Measurements from ENCODE around the gene DNAL1.

Gene DNAL1

DNA sequence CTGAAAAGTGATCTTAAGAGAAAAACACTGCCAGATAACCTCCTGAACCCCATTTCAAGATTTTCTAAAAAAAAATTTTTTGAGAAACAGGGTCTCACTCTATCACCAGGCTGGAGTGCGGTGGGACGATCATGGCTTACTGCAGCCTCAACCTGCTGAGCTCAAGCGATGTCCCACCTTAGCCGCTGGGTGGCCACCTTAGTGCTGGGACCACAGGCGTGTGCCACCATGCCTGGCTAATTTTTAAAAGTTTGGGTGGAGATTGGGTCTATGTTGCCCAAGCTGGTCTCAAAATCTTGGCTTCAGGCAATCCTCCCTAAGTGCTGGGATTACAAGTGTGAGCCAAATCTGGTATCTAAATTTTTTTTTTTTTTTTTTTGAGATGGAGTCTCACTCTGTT, 66.0 kb downstream of the DNAL1 start:
- DNase-seq, result no peak

DNA sequence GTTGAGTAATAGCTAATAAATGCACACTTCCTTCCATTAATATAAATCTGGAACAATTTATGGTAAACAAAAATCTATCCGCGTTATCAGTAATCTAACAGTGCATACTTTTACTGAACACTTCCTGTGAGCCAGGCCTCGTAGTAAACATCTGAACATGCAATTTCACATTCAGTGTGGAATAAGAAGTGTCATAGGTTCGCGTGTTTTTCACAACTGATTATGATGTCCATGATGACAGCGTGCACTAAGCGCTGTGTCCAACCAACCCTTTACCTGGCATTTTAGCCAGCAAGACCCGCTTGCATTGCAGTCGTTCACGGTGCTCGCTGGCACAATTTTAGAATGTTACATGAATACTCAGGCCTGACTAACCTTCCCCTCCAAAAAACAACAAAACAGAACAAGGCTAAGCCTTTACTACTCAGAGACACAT, 67.3 kb downstream of the DNAL1 start:
- DNase-seq, result peak; percentile 51

DNA sequence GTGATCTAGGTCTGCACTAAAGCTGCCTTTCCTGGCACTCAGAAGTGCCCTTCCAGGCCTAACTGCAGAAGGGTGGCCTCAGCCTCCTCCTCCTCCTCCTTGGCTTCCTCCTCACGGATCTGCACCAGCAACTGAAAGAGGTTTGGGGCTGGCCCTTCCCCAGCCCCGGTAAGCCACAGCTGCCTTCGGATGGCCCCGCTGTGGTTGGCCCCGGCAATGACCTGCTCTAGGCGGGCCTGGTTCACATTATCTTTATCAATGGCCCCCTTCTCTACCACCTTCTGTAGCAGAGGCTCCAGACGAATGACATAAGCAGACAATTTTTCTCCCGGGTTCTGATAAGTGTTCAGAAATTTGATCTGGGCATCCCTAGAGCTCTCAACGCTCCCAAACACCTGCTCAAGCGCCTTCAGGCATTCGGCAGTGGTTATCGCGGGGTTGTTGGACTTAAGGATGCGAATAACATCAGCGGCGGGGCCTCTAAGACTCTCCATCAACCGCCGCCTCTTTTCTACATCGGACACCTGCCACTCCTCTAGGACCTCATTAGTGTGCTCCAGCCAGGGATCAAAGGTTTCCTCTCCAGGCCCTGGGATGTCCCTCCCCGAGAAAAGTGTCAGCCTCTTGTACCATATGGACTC, 67.9 kb downstream of the DNAL1 start:
- peak; percentile 68 for DNase-seq

GRCh38 chr14:73713206-73713802, 68.5 kb downstream of the DNAL1 start:
- no peak for DNase-seq

DNA sequence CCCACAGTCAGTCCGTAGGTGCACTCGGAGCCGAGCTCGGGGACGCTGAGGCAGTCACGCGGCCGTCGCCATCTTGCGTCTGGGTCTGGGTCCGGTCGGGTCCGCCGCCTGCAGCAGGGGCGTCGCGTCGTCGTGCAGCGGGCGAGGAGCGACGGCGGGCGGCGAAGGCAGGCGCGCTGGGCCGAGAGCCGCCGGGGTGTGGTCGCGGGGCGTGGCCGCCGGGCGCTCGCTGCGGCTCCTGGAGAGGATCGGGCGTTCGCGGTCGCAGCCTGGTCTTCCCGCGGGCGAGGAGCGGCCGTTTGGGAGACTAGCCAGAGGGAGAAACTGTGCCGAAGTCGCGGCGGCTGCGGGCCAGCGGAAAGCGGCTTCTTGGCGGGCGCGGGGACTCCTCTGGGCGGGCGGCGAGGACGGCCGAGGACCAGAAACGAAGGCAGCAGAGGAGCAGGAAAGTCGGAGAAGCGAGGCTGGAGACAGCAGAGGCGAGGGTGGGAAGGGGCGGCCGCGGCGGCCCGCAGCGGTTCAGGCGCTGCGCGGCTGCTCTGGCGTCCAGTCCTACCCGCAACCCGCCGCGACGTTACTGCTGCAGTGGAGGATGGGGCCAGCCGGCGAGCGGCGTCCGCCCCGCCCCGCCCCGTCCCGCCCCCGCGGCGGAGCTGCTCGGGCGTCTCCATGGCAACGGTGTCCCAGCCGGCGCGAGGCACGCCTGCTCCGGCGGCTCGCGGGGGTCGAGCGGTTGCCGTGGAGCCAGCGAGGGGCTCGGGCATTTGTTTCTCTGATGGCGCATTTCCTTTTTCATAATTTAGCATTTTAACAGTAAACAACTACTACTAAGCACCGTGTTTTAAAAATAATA, 69.2 kb downstream of the DNAL1 start, which contains the start of gene PNMA1:
Gene PNMA1 (minus strand): TSS at position 582 of the 853 bp plus-strand sequence. CDS start 745 bp downstream, outside the sequence.
- peak; percentile 91 for DNase-seq

DNA sequence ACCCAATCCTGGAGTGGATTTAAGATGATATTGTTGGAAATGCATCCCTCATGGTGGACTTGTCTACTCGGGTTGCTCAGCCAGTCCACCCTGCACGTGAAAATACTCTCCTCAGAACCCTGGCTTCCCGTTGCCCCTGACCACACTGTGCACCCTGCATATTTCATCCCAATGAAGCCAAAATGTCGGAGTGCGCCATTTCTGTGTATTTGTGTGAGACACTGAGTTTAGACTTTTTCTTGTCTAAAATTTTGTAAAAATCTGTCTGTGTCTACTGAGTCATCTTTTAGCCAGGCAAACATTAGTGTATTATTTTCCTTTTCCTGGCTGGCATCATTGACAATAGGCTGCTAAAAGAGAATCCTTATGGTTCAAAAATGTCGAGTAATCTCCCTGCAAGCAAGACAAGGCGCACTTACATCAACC, 69.9 kb downstream of the DNAL1 start:
- DNase-seq, result no peak

DNA sequence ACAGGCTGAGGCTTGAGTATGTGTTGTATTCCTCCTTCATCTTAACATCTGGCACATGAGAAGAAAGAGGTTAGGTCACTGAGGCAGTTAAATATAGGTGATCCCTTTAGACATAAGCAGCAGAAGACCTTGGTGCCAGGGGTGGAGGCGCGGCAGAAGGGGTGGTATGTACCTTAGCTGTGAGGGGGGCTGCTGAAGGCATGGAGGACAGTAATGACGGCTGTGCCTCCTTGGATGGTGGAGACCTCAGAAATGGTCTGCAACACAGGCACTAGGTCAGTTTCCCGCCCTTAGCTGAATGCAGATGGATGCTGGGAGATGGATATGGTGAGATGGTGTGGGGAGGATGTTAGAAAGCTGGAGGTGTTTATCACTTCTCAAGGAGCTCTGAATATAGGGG, 70.9 kb downstream of the DNAL1 start:
- no peak for DNase-seq

- DNase-seq, result no peak
Observed at GRCh38 chr14:73717266-73717665, 72.5 kb downstream of the DNAL1 start.

DNA sequence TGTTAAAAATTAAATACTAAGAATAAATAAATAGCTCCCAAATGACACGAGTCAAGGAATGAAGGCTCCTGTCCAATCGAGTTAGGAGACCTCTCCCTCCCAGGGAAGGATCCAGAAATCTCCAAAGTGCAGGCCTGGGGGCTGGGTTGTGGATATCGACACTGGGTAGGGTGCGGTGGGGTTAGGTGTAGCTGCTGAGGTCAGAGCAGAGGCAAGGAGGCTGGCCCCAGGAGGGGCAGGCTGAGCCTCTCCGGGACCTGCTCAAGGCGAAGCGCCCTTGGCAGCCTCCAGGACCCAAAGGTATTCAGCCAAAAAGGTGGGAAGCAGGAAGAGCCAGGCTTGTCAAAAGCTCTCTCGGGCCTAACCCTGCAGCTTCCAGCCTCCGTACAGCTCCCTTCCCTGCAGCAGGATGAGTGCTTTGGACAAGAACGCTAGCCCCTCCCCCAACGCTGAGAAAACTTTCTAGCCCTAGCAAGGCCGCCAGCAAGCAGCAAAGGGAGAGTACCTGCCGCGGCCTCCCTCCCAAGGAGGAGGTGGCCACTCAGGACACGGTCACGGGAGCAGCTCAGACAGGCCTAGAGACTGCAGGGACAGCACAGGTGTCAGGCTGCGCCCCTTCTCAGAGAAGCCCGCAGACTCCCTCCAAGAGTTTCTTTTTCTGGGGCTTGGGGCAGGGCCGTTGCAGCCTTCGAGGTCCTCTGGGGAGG, 73.1 kb downstream of the DNAL1 start:
- no peak for DNase-seq

- no peak for DNase-seq
Observed at GRCh38 chr14:73718418-73719251, 73.8 kb downstream of the DNAL1 start.

GRCh38 chr14:73719361-73719760, 74.6 kb downstream of the DNAL1 start:
- no peak for DNase-seq

DNA sequence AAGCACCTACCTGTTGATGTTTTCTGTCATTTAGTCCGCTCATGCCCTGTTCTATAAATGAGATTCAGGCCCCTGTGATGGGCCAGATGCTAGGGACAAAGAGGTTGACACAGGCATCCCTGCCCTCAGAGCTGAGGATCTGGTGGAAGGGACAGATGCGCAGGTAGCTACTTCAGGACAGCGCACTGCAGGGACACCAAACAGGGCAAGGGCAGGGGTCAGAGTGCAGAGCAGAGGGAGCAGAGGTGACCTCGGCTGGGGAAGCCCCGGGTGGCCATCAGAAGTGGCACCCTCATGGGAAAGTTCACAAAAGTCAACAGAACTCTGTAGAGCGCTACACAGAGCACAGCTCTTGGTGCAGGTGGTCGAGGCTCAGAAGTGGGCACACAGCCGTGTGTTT, 75.0 kb downstream of the DNAL1 start:
- DNase-seq, result no peak

GRCh38 chr14:73720636-73721035, 75.8 kb downstream of the DNAL1 start:
- no peak for DNase-seq

- DNase-seq, result no peak
Observed at GRCh38 chr14:73721101-73721821, 76.5 kb downstream of the DNAL1 start.

DNA sequence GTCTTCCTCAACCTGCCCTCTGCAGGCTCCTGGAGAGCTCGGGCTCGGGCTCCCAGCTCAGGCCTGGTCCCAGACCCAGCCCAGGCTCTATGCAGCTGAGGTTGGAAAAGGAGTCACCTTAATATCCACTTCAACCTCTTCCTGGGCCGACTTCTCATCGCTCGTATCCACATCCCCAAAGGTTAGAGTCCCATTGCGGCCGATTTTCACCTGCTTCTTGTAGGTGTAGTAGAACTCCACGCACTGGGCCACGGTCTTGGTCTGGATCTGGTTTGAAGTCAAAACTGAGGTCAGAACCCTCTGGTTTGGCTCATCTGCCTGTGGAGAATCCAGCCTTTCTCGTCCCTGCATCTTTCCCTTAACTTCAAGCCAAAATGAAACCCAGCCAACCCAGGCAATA, 77.8 kb downstream of the DNAL1 start:
- no peak for DNase-seq

DNA sequence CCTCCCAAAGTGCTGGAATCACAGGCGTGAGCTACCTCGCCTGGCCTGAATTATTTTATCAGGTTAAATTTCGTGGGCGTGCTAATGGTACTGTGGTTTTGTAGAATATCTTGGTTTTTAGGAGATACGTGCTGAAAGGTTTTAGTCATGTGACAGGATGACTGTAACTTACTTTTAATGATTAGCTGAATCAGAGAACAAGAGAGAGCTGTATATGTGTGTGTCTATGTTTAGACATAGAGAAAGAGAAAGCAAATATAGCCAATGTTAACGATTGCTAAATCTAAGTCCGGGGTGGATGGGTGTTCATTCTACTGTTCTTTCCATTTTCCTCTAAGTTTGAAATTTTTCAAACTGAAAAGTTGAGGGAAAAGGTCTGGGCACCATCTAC, 78.6 kb downstream of the DNAL1 start:
- DNase-seq, result no peak

GRCh38 chr14:73723797-73724661, 79.2 kb downstream of the DNAL1 start:
- no peak for DNase-seq

DNA sequence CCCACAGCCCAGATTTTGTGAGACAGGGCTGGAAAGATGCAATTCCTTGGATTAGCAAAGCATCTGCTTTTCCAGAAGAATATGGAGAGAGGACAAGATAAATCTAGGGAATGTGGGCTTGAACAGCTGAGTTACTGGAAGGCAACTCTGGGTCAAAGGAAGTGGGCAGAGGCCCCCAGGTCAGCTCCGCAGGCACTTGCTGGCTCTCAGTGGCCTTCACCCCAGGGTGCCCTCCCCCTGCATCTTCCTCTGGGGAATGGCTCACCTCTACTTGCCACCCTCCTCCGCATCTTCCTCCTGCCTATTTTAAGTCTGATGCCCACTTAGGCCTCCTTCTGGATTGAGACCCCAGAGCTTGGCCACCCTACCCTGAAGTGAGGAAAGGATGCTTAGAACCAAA, 79.9 kb downstream of the DNAL1 start:
- no peak for DNase-seq

GRCh38 chr14:73725116-73726024, 80.6 kb downstream of the DNAL1 start:
- DNase-seq, result no peak
